HepG2 (cell line): ENCODE data around the gene EYA2. TPM values are rescaled to one million over a fixed set of nuclear protein-coding genes. Genes with fewer than 3 reads are reported as not detected.

Experiments used
- ATAC-seq: fragments of 200-7000 bp; cut with Tn5 transposase; 3 replicates; pipeline ENCODE4 v1.9.1; 2020; ENCODE audit warnings: mild to moderate bottlenecking, moderate library complexity
- BruUV-seq: library from RNA; stranded (reverse); fragments of 400-500 nt; replicated peaks from 2 replicates; lab custom pipeline; 2021; lab: Mats Ljungman, UMichigan
- CTCF ChIA-PET: fragments of 300-600 bp; formaldehyde crosslinking; extraction: SDS; loops from one replicate; lab custom pipeline; 2021; ENCODE audit warnings: low total read pairs, inconsistent platforms, low intra/inter-chr PET ratio; lab: Yijun Ruan, JAX
- POLR2A ChIA-PET: fragments of 350-600 bp; sonication (Branson Sonifier 250); formaldehyde crosslinking; loops from one replicate; lab custom pipeline; 2020; ENCODE audit warnings: antibody characterized with exemption, inconsistent platforms; lab: Yijun Ruan, JAX
- DNase-seq: peaks from one replicate; pipeline ENCODE4 v3.0.0-alpha.2; 2015; ENCODE audit warnings: low spot score
- FAIRE-seq: peaks from 3 replicates; lab custom pipeline; 2011; peaks lifted over from hg19 to GRCh38; lab: Jason Lieb, UNC
- H2AFZ ChIP-seq: one replicate; pipeline ENCODE4 v1.6.1; 2011; ENCODE audit warnings: low read length, inconsistent platforms
- H3K27ac ChIP-seq: fragments of 300-600 bp; 3 replicates; pipeline ENCODE4 v1.8.0; 2011; ENCODE audit warnings: mixed run types, mild to moderate bottlenecking, mixed read lengths, low read length, inconsistent platforms; ENCODE audit not compliant: insufficient read depth; ENCODE audit errors: extremely low read length
- H3K27me3 ChIP-seq, 2 experiments: fragments of 200-600 bp in 1 of 2; 2 replicates in 1 of 2; 3 replicates in 1 of 2; pipeline versions ENCODE4 v1.6.0 to v1.8.0; 2011; ENCODE audit warnings: low read length in 2 of 2, mild to moderate bottlenecking in 2 of 2, moderate library complexity in 2 of 2, inconsistent platforms in 1 of 2; ENCODE audit not compliant: insufficient read depth in 2 of 2, control insufficient read depth in 1 of 2
- H3K36me3 ChIP-seq, 2 experiments: fragments of 200-600 bp in 1 of 2; replicated peaks in 1 of 2; 2 replicates in 1 of 2; 3 replicates in 1 of 2; pipeline versions ENCODE4 v1.5.1 to v1.8.0; 2011; ENCODE audit warnings: low read length in 2 of 2, inconsistent platforms in 1 of 2; ENCODE audit not compliant: insufficient read depth in 2 of 2, control insufficient read depth in 1 of 2
- H3K4me1 ChIP-seq: 2 replicates; pipeline ENCODE4 v1.5.1; 2012; ENCODE audit warnings: low read length, inconsistent platforms; ENCODE audit not compliant: insufficient read depth
- H3K4me2 ChIP-seq: 2 replicates; pipeline ENCODE4 v1.6.0; 2011; ENCODE audit warnings: low read depth, low read length, inconsistent platforms
- H3K4me3 ChIP-seq, 3 experiments: fragments of 200-600 bp in 1 of 3; sonication (generic), shearing (Covaris generic) in 1 of 3; replicated peaks in 1 of 3; 2 replicates each; pipeline ENCODE4 v1.5.1; 2011 to 2016; ENCODE audit warnings: low read length in 3 of 3, inconsistent platforms in 2 of 3, low read depth in 2 of 3, mild to moderate bottlenecking in 2 of 3, control low read depth in 1 of 3, mixed read lengths in 1 of 3; ENCODE audit not compliant: insufficient read depth in 1 of 3
- H3K79me2 ChIP-seq: one replicate; pipeline ENCODE4 v1.6.1; 2011; ENCODE audit warnings: low read length, inconsistent platforms; ENCODE audit not compliant: insufficient read depth
- H3K9ac ChIP-seq: 2 replicates; pipeline ENCODE4 v1.6.0; 2011; ENCODE audit warnings: mild to moderate bottlenecking, low read depth, low read length, inconsistent platforms; ENCODE audit not compliant: insufficient read depth
- H3K9me3 ChIP-seq: 2 replicates; pipeline ENCODE4 v1.5.1; 2012; ENCODE audit warnings: mild to moderate bottlenecking, low read length
- H4K20me1 ChIP-seq: 2 replicates; pipeline ENCODE4 v1.6.0; 2011; ENCODE audit warnings: inconsistent platforms, mild to moderate bottlenecking, low read length, moderate library complexity; ENCODE audit not compliant: insufficient read depth
- GATAD1 ChIP-seq: IDR thresholded peaks from 2 replicates; pipeline ENCODE4 v1.6.1; 2016; ENCODE audit warnings: missing genetic modification reagents, missing compliant biosample characterization
- KDM1A ChIP-seq: IDR thresholded peaks from 2 replicates; pipeline ENCODE4 v1.6.1; 2016; ENCODE audit warnings: missing compliant biosample characterization
- MEIS1 ChIP-seq: sonication (generic); formaldehyde crosslinking; IDR thresholded peaks from 2 replicates; pipeline ENCODE4 v1.9.0; 2021; ENCODE audit warnings: mild to moderate bottlenecking, missing genetic modification reagents, moderate library complexity, borderline replicate concordance
- RBM22 ChIP-seq: fragments of 200-400 bp; formaldehyde crosslinking; optimal IDR thresholded peaks from 2 replicates; pipeline ENCODE3; 2017; ENCODE audit warnings: mild to moderate bottlenecking, low read length, moderate library complexity
- SALL1 ChIP-seq: sonication (generic); formaldehyde crosslinking; IDR thresholded peaks from 2 replicates; pipeline ENCODE4 v1.8.0; 2022; ENCODE audit warnings: mild to moderate bottlenecking, missing genetic modification reagents
- SOX6 ChIP-seq, 2 experiments: fragments of 450-650 bp in 1 of 2; sonication (generic) in 1 of 2; formaldehyde crosslinking in 1 of 2; IDR thresholded peaks; 2 replicates each; pipeline versions ENCODE4 v1.4.0 to v1.6.1; 2017 to 2020; ENCODE audit warnings: antibody characterized with exemption in 1 of 2, mild to moderate bottlenecking in 1 of 2, missing genetic modification reagents in 1 of 2
- SPEN ChIP-seq: sonication (generic); formaldehyde crosslinking; IDR thresholded peaks from 2 replicates; pipeline ENCODE4 v1.5.1; 2020; ENCODE audit warnings: low read depth, mild to moderate bottlenecking, missing genetic modification reagents
- TBL1XR1 ChIP-seq: fragments of 150-350 bp; IDR thresholded peaks from 2 replicates; pipeline ENCODE4 v1.6.1; 2014; ENCODE audit warnings: borderline replicate concordance, low read length; ENCODE audit not compliant: partially characterized antibody
- ZNF143 ChIP-seq: sonication (generic); formaldehyde crosslinking; IDR thresholded peaks from 2 replicates; pipeline ENCODE4 v1.4.0; 2020; ENCODE audit warnings: missing genetic modification reagents
- ZNF460 ChIP-seq: sonication (generic); formaldehyde crosslinking; IDR thresholded peaks from 2 replicates; pipeline ENCODE4 v1.5.1; 2020; ENCODE audit warnings: missing genetic modification reagents, mild to moderate bottlenecking, borderline replicate concordance
- ZNF660 ChIP-seq: sonication (generic); formaldehyde crosslinking; IDR thresholded peaks from 2 replicates; pipeline ENCODE4 v1.5.1; 2020; ENCODE audit warnings: mild to moderate bottlenecking, low read depth, missing genetic modification reagents, borderline replicate concordance
- ZNF761 ChIP-seq: sonication (generic); formaldehyde crosslinking; conservative IDR thresholded peaks from 2 replicates; pipeline ENCODE4 v1.4.0; 2020; ENCODE audit warnings: mild to moderate bottlenecking, missing genetic modification reagents
- ZNF775 ChIP-seq: sonication (generic); formaldehyde crosslinking; IDR thresholded peaks from 2 replicates; pipeline ENCODE4 v1.4.0; 2020; ENCODE audit warnings: missing genetic modification reagents, mild to moderate bottlenecking, moderate library complexity, borderline replicate concordance
- WGBS: methylation state at CpG from one replicate; pipeline ENCODE4 v1.1.6; 2017; ENCODE audit warnings: low lambda C conversion rate; 5-methylcytosine and 5-hydroxymethylcytosine counted together
- in situ Hi-C: cut with HindIII; loops from 2 replicates; pipeline ENCODE4 v1.10.0; 2017; ENCODE audit warnings: low pct_unique_long_range_greater_than_20kb; ENCODE audit not compliant: extremely low pct_ligation_motif_present
- intact Hi-C: fragments of 100-400 bp; cut with micrococcal nuclease; formaldehyde crosslinking; loops from one replicate; pipeline ENCODE4 v1.10.0; 2022; ENCODE audit not compliant: unreplicated experiment
- polyA plus RNA-seq, 8 experiments: library from polyadenylated mRNA; depleted of rRNA in 3 of 8; stranded (reverse) in 7 of 8; unstranded in 1 of 8; fragments of >200 nt; fragmentation: Illumina TruSeq in 4 of 8; extraction: Trizol in 4 of 8; gene quantifications; 2 replicates each; pipeline versions ENCODE4 v1.2.1 to v1.2.3, GENCODE V29; 2011 to 2016; ENCODE audit warnings: low read depth in 4 of 8, missing spikeins in 1 of 8, mixed read lengths in 1 of 8; ENCODE audit not compliant: insufficient read depth in 1 of 8
- total RNA-seq, 5 experiments: library from RNA; depleted of rRNA; stranded (reverse); fragments of >200 nt; fragmentation: Illumina TruSeq; extraction: Trizol; gene quantifications; 2 replicates each; pipeline ENCODE4 v1.2.3, GENCODE V29; 2016; ENCODE audit warnings: low read depth in 1 of 5
- TF ChIP-seq, protein P1 (sequence below): sonication (generic); formaldehyde crosslinking; IDR thresholded peaks from 2 replicates; pipeline ENCODE4 v1.5.1; 2020; ENCODE audit warnings: mild to moderate bottlenecking, missing genetic modification reagents, moderate library complexity
- TF ChIP-seq, protein P2 (sequence below): sonication (generic); formaldehyde crosslinking; IDR thresholded peaks from 2 replicates; pipeline ENCODE4 v1.4.0; 2020; ENCODE audit warnings: missing genetic modification reagents
- TF ChIP-seq, protein P3 (sequence below): sonication (generic); formaldehyde crosslinking; IDR thresholded peaks from 2 replicates; pipeline ENCODE4 v1.5.1; 2020; ENCODE audit warnings: mild to moderate bottlenecking, missing genetic modification reagents, moderate library complexity
- TF ChIP-seq, protein P4 (sequence below): sonication (generic); formaldehyde crosslinking; IDR thresholded peaks from 2 replicates; pipeline ENCODE4 v1.4.0; 2020; ENCODE audit warnings: mild to moderate bottlenecking, missing genetic modification reagents

Gene EYA2
- total and polyA plus RNA-seq, 2 of the 13 experiments (the other 11 are each of a cell fraction or from before 2014, with no cell fraction given), result not detected

DNA sequence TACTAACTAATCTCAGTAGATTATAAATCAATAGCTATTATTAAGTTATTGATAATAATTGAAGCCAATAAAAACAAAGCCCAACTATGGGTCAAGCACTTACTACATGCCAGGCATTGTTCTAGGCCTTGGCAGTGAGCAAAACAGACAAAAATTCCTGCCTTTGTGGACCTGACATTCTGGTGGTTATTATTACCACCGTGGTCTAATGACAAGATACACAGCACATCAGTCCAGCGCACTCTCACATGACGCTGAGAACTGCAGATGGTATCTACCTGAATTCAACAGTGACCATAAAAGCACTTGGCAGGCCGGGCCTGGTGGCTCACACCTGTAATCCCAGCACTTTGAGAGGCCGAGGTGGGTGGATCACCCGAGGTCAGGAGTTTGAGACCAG, 340.5 kb downstream of the EYA2 start:
- CTCF ChIA-PET, result no interaction called here
- Histone ChIP-seq H2AFZ (no peak overlapping the region), H3K4me2 (no peak overlapping the region), H4K20me1 (peaks cover 72% of the 10 kb centered on the region), H3K9ac (no peak overlapping the region), H3K4me1 (peaks cover 60% of the 10 kb centered on the region), H3K79me2 (peaks cover 10% of the 10 kb centered on the region), H3K27me3 (no peaks in the 10 kb centered on the region), H3K9me3 (no peaks in the 10 kb centered on the region), H3K36me3 (peaks cover 50 to 83% of the 10 kb centered on the region in 2 experiments), H3K27ac (no peak overlapping the region), H3K4me3 (no peak overlapping the region)
- WGBS, result 94% methylated on average over 6 of the region's 6 CpGs
- no peak for DNase-seq
- POLR2A ChIA-PET, result interaction anchor here (2.9 kb wide), 1 partner anchor 122 kb away, joined by 27 read pairs; the partner anchor contains the start of gene ZMYND8
- FAIRE-seq, result no peak
- BruUV-seq, result no TSS peak
- ATAC-seq, result no peak
- intact Hi-C loops, result no loop called here
- TF ChIP-seq ZNF660 (no peak), SPEN (0 out of 2 replicates have a peak, but pooled peaks have one; percentile 18), SALL1 (no peak), ZNF761 (CRISPR knock-in tag) (no peak), ZNF460 (CRISPR knock-in tag) (peak; percentile 25; the same call in 1 of the 2 replicates), ZNF143 (CRISPR knock-in tag) (no peak), MEIS1 (CRISPR knock-in tag) (no peak), SOX6 (IDR thresholded peaks at IDR 0.05) (no peak), SOX6 (CRISPR knock-in tag; IDR thresholded peaks at IDR 0.05) (no peak), TBL1XR1 (no peak), GATAD1 (no peak), RBM22 (peak; percentile 66), ZNF775 (CRISPR knock-in tag) (no peak), KDM1A (CRISPR knock-in tag) (no peak)
- TF ChIP-seq, protein P1, sequence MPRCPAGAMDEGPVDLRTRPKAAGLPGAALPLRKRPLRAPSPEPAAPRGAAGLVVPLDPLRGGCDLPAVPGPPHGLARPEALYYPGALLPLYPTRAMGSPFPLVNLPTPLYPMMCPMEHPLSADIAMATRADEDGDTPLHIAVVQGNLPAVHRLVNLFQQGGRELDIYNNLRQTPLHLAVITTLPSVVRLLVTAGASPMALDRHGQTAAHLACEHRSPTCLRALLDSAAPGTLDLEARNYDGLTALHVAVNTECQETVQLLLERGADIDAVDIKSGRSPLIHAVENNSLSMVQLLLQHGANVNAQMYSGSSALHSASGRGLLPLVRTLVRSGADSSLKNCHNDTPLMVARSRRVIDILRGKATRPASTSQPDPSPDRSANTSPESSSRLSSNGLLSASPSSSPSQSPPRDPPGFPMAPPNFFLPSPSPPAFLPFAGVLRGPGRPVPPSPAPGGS (CRISPR knock-in tag), result no peak
- TF ChIP-seq, protein P2, sequence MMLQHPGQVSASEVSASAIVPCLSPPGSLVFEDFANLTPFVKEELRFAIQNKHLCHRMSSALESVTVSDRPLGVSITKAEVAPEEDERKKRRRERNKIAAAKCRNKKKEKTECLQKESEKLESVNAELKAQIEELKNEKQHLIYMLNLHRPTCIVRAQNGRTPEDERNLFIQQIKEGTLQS (CRISPR knock-in tag), result no peak
- TF ChIP-seq, protein P3, sequence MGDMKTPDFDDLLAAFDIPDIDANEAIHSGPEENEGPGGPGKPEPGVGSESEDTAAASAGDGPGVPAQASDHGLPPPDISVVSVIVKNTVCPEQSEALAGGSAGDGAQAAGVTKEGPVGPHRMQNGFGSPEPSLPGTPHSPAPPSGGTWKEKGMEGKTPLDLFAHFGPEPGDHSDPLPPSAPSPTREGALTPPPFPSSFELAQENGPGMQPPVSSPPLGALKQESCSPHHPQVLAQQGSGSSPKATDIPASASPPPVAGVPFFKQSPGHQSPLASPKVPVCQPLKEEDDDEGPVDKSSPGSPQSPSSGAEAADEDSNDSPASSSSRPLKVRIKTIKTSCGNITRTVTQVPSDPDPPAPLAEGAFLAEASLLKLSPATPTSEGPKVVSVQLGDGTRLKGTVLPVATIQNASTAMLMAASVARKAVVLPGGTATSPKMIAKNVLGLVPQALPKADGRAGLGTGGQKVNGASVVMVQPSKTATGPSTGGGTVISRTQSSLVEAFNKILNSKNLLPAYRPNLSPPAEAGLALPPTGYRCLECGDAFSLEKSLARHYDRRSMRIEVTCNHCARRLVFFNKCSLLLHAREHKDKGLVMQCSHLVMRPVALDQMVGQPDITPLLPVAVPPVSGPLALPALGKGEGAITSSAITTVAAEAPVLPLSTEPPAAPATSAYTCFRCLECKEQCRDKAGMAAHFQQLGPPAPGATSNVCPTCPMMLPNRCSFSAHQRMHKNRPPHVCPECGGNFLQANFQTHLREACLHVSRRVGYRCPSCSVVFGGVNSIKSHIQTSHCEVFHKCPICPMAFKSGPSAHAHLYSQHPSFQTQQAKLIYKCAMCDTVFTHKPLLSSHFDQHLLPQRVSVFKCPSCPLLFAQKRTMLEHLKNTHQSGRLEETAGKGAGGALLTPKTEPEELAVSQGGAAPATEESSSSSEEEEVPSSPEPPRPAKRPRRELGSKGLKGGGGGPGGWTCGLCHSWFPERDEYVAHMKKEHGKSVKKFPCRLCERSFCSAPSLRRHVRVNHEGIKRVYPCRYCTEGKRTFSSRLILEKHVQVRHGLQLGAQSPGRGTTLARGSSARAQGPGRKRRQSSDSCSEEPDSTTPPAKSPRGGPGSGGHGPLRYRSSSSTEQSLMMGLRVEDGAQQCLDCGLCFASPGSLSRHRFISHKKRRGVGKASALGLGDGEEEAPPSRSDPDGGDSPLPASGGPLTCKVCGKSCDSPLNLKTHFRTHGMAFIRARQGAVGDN, result no peak; the same call in 1 of the 2 replicates
- TF ChIP-seq, protein P4, sequence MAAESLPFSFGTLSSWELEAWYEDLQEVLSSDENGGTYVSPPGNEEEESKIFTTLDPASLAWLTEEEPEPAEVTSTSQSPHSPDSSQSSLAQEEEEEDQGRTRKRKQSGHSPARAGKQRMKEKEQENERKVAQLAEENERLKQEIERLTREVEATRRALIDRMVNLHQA, result no peak
- in situ Hi-C loops, result no loop called here
